HL-60 (cell line): ENCODE results near the gene TMPRSS6.

Experiments used
- DNase-seq, 2 experiments: peaks; one replicate each; pipeline ENCODE4 v3.0.0-alpha.2; 2010 to 2020; ENCODE audit warnings: low read depth in 1 of 2, low spot score in 1 of 2
- H3K27ac ChIP-seq: fragments of 250-450 bp; sonication (Bioruptor Pico); replicated peaks from 2 replicates; pipeline ENCODE4 v1.5.1; 2020; ENCODE audit warnings: mild to moderate bottlenecking, moderate library complexity
- H3K27me3 ChIP-seq: fragments of 250-450 bp; sonication (Bioruptor Pico); 2 replicates; pipeline ENCODE4 v1.5.1; 2021; ENCODE audit warnings: mild to moderate bottlenecking, moderate library complexity; ENCODE audit not compliant: insufficient read depth, poor library complexity, severe bottlenecking
- H3K4me3 ChIP-seq: replicated peaks from 2 replicates; pipeline ENCODE4 v1.5.1; 2011; ENCODE audit warnings: mild to moderate bottlenecking, control low read depth, low read length; ENCODE audit not compliant: insufficient read depth
- CTCF ChIP-seq: IDR thresholded peaks from one replicate; pipeline ENCODE4 v1.5.1; 2011; ENCODE audit warnings: low read length, control low read depth, inconsistent platforms; ENCODE audit not compliant: insufficient read depth
- GABPA ChIP-seq: IDR thresholded peaks from 2 replicates; pipeline ENCODE4 v1.6.1; 2012; ENCODE audit warnings: low read depth
- POLR2AphosphoS5 ChIP-seq: IDR thresholded peaks from 2 replicates; pipeline ENCODE4 v1.6.1; 2012; ENCODE audit warnings: low read depth
- REST ChIP-seq: IDR thresholded peaks from 2 replicates; pipeline ENCODE4 v1.6.1; 2012; ENCODE audit warnings: low read depth; ENCODE audit not compliant: insufficient replicate concordance
- SPI1 ChIP-seq: IDR thresholded peaks from 2 replicates; pipeline ENCODE4 v1.6.1; 2012; ENCODE audit warnings: low read depth, mild to moderate bottlenecking, borderline replicate concordance

TMPRSS6 gene

GRCh38 chr22:37022483-37023337 lies 86.8 kb downstream of the TMPRSS6 start:
- H3K27ac ChIP-seq: no peak overlapping the region
- no peak for TF ChIP-seq CTCF
- no peak for TF ChIP-seq SPI1
- no peak; the same call in 1 of the 2 replicates for TF ChIP-seq POLR2AphosphoS5
- TF ChIP-seq REST: no peak
- TF ChIP-seq GABPA: no peak
- H3K27me3 ChIP-seq: no peaks in the 10 kb centered on the region
- no peak overlapping the region for H3K4me3 ChIP-seq
- DNase-seq: no peak

- TF ChIP-seq REST: no peak
- peak; percentile 8; the same call in 1 of the 2 replicates for TF ChIP-seq SPI1
- TF ChIP-seq GABPA: peak; percentile 51; the same call in 1 of the 2 replicates
- TF ChIP-seq CTCF: peak; percentile 88
- no peak for TF ChIP-seq POLR2AphosphoS5
- no peak overlapping the region for H3K4me3 ChIP-seq
- H3K27ac ChIP-seq: no peak overlapping the region
- DNase-seq: peak; percentile 54 to 70
- H3K27me3 ChIP-seq: no peaks in the 10 kb centered on the region
These were observed 87.6 kb downstream of the TMPRSS6 start for GRCh38 chr22:37021710-37022482.

- DNase-seq: no peak
- Histone ChIP-seq H3K27ac (no peak overlapping the region), H3K4me3 (peak overlapping the region; percentile 83; the same call in 1 of the 2 replicates), H3K27me3 (no peaks in the 10 kb centered on the region)
- no peak for TF ChIP-seq CTCF
- TF ChIP-seq GABPA: no peak
- TF ChIP-seq SPI1: no peak
- TF ChIP-seq POLR2AphosphoS5: no peak
- TF ChIP-seq REST: no peak
These were observed 88.5 kb downstream of the TMPRSS6 start for GRCh38 chr22:37021041-37021440.
